Endothelial cell of umbilical vein (primary cell): ENCODE results near the gene TTLL4. TPM values are rescaled to one million over a fixed set of nuclear protein-coding genes. Genes with fewer than 3 reads are reported as not detected.
"Not testable (repeated sequence)": the region's sequence is repeated elsewhere in the genome, so short reads cannot be mapped to it uniquely, and the experiment has no call there.

ENCODE experiments used
- BruUV-seq: library from RNA; stranded (reverse); fragments of 400-500 nt; replicated peaks from 2 replicates; lab custom pipeline; 2021; lab: Mats Ljungman, UMichigan
- CTCF ChIA-PET: fragments of 300-600, 350-600 bp; sonication (Branson Sonifier 250); formaldehyde crosslinking; loops from one replicate; lab custom pipeline; 2021; ENCODE audit warnings: antibody characterized with exemption, inconsistent platforms; lab: Charles Lee
- POLR2A ChIA-PET: fragments of 300-600, 350-600 bp; sonication (Branson Sonifier 250); formaldehyde crosslinking; loops from one replicate; lab custom pipeline; 2021; ENCODE audit warnings: antibody characterized with exemption, inconsistent platforms; lab: Charles Lee
- DNase-seq: peaks from one replicate; pipeline ENCODE4 v3.0.0-alpha.2; 2011; ENCODE audit warnings: low read depth, low spot score
- FAIRE-seq: peaks from 2 replicates; lab custom pipeline; 2011; peaks lifted over from hg19 to GRCh38; lab: Jason Lieb, UNC
- H2AFZ ChIP-seq: 2 replicates; pipeline ENCODE4 v1.6.0; 2012; ENCODE audit warnings: low read depth, low read length, control low read depth, inconsistent platforms
- H3K27ac ChIP-seq: 2 replicates; pipeline ENCODE4 v1.5.1; 2011; ENCODE audit warnings: low read depth, mild to moderate bottlenecking, control low read depth, low read length, moderate library complexity; ENCODE audit not compliant: insufficient read depth
- H3K27me3 ChIP-seq, 2 experiments: 2 replicates each; pipeline versions ENCODE4 v1.6.0 to v1.6.1; 2011; ENCODE audit warnings: low read length in 2 of 2, mixed read lengths in 1 of 2; ENCODE audit not compliant: control insufficient read depth in 2 of 2, insufficient read depth in 2 of 2
- H3K36me3 ChIP-seq, 2 experiments: 2 replicates in 1 of 2; 3 replicates in 1 of 2; pipeline ENCODE4 v1.5.1; 2011; ENCODE audit warnings: low read length in 2 of 2, mild to moderate bottlenecking in 1 of 2, moderate library complexity in 1 of 2; ENCODE audit not compliant: control insufficient read depth in 2 of 2, insufficient read depth in 2 of 2; ENCODE audit errors: extremely low read depth in 1 of 2
- H3K4me1 ChIP-seq: 3 replicates; pipeline ENCODE4 v1.5.1; 2011; ENCODE audit warnings: mild to moderate bottlenecking, low read length; ENCODE audit not compliant: control insufficient read depth, insufficient read depth; ENCODE audit errors: extremely low read depth
- H3K4me2 ChIP-seq: 2 replicates; pipeline ENCODE4 v1.6.1; 2011; ENCODE audit warnings: low read length, control low read depth, mixed read lengths; ENCODE audit not compliant: insufficient read depth
- H3K4me3 ChIP-seq, 3 experiments: fragments of 200-600 bp in 1 of 3; sonication (generic), shearing (Covaris generic) in 1 of 3; replicated peaks in 1 of 3; 2 replicates each; pipeline ENCODE4 v1.5.1; 2011 to 2016; ENCODE audit warnings: control low read depth in 3 of 3, low read length in 3 of 3, mild to moderate bottlenecking in 2 of 3, inconsistent platforms in 1 of 3, low read depth in 1 of 3, moderate library complexity in 1 of 3; ENCODE audit not compliant: insufficient read depth in 1 of 3
- H3K79me2 ChIP-seq: 2 replicates; pipeline ENCODE4 v1.6.0; 2012; ENCODE audit warnings: low read length, inconsistent platforms; ENCODE audit not compliant: control insufficient read depth, insufficient read depth
- H3K9ac ChIP-seq: replicated peaks from 2 replicates; pipeline ENCODE3; 2011; ENCODE audit warnings: low read length, control low read depth; ENCODE audit not compliant: insufficient read depth; ENCODE audit errors: extremely low read depth
- H3K9me1 ChIP-seq: replicated peaks from 3 replicates; pipeline ENCODE4 v1.6.0; 2011; ENCODE audit warnings: mild to moderate bottlenecking, low read length; ENCODE audit not compliant: control insufficient read depth, insufficient read depth; ENCODE audit errors: extremely low read depth
- H3K9me3 ChIP-seq: replicated peaks from 2 replicates; pipeline ENCODE4 v1.5.1; 2012; ENCODE audit warnings: low read length, inconsistent platforms; ENCODE audit not compliant: control insufficient read depth, insufficient read depth
- H4K20me1 ChIP-seq: replicated peaks from 2 replicates; pipeline ENCODE3; 2011; ENCODE audit warnings: mild to moderate bottlenecking, low read length; ENCODE audit not compliant: control insufficient read depth, insufficient read depth; ENCODE audit errors: extremely low read depth
- CTCF ChIP-seq, 2 donors: IDR thresholded peaks; 1 replicate in 1 of 2; 2 replicates in 1 of 2; pipeline ENCODE4 v1.5.1; 2011; ENCODE audit warnings: low read length in 2 of 2, mild to moderate bottlenecking in 2 of 2, moderate library complexity in 2 of 2, control low read depth in 1 of 2, inconsistent platforms in 1 of 2, low read depth in 1 of 2; ENCODE audit not compliant: insufficient read depth in 1 of 2; ENCODE audit errors: extremely low read depth in 1 of 2
- EZH2 ChIP-seq: IDR thresholded peaks from 2 replicates; pipeline ENCODE4 v1.6.1; 2012; ENCODE audit warnings: borderline replicate concordance, low read depth, mild to moderate bottlenecking, moderate library complexity, low read length, inconsistent platforms; ENCODE audit not compliant: severe bottlenecking
- FOS ChIP-seq: IDR thresholded peaks from 2 replicates; pipeline ENCODE4 v1.6.1; 2011; ENCODE audit warnings: mild to moderate bottlenecking, low read length, moderate library complexity, borderline replicate concordance; ENCODE audit not compliant: insufficient read depth
- GATA2 ChIP-seq: IDR thresholded peaks from 2 replicates; pipeline ENCODE4 v1.7.0; 2011; ENCODE audit warnings: low read depth, mild to moderate bottlenecking, moderate library complexity, mixed read lengths, low read length; ENCODE audit not compliant: insufficient read length, insufficient read depth
- JUN ChIP-seq: IDR thresholded peaks from 2 replicates; pipeline ENCODE4 v1.6.1; 2011; ENCODE audit warnings: borderline replicate concordance, low read depth; ENCODE audit not compliant: insufficient read length, insufficient read depth
- MAX ChIP-seq: IDR thresholded peaks from 2 replicates; pipeline ENCODE4 v1.6.1; 2011; ENCODE audit not compliant: insufficient read depth, insufficient read length
- MYC ChIP-seq: IDR thresholded peaks from one replicate; pipeline ENCODE4 v1.6.1; 2011; ENCODE audit warnings: mild to moderate bottlenecking, low read depth, low read length
- POLR2A ChIP-seq: IDR thresholded peaks from 2 replicates; pipeline ENCODE4 v1.6.1; 2012; ENCODE audit warnings: low read depth, mild to moderate bottlenecking, control low read depth, low read length
- POLR2AphosphoS5 ChIP-seq: IDR thresholded peaks from 2 replicates; pipeline ENCODE4 v1.6.1; 2012; ENCODE audit warnings: low read depth, mild to moderate bottlenecking, control low read depth, low read length, moderate library complexity; ENCODE audit not compliant: insufficient read depth
- dilution Hi-C: fragments of 300-500 bp; cut with MboI; formaldehyde crosslinking; loops from one replicate; pipeline ENCODE4 v1.15.0; 2019; ENCODE audit warnings: low sequenced_read_pairs; ENCODE audit not compliant: extremely low pct_ligation_motif_present
- intact Hi-C: fragments of 100-400 bp; cut with micrococcal nuclease; formaldehyde crosslinking; loops from one replicate; pipeline ENCODE4 v1.10.0; 2022
- polyA plus RNA-seq, 4 experiments: library from polyadenylated mRNA; depleted of rRNA in 3 of 4; stranded (reverse) in 3 of 4; unstranded in 1 of 4; fragments of >200 nt; gene quantifications; 2 replicates each; pipeline versions ENCODE4 v1.2.1 to v1.2.3, GENCODE V29; 2011 to 2012; ENCODE audit warnings: missing spikeins in 1 of 4
- total RNA-seq: library from RNA; stranded (reverse); gene quantifications from 2 replicates; pipeline ENCODE4 v1.2.3, GENCODE V29; 2021

Gene TTLL4
- total and polyA plus RNA-seq, 2 donors (not counting 3 experiments of a cell fraction or from before 2014, with no cell fraction given), result 26.7 to 45.0 TPM

GRCh38 chr2:218761795-218762194, 51.2 kb downstream of the TTLL4 start:
- ChIA-PET POLR2A (no interaction called here), CTCF (interaction anchor here (1.3 to 2.0 kb wide), 2 partner anchors 74 to 86 kb away, joined by 3 to 8 read pairs; no protein-coding TSS in a partner anchor)
- dilution Hi-C loops (no loop called here), intact Hi-C loops (no loop called here)
- Histone ChIP-seq H3K4me2 (no peak overlapping the region), H3K4me1 (no peaks in the 10 kb centered on the region), H4K20me1 (no peaks in the 10 kb centered on the region), H3K27ac (no peak overlapping the region), H3K27me3 (no peaks in the 10 kb centered on the region), H2AFZ (no peak overlapping the region), H3K9me3 (no peaks in the 10 kb centered on the region), H3K4me3 (no peak overlapping the region), H3K9me1 (no peaks in the 10 kb centered on the region), H3K79me2 (no peaks in the 10 kb centered on the region), H3K36me3 (peaks cover 0 to 1% of the 10 kb centered on the region in 2 experiments), H3K9ac (no peak overlapping the region)
- DNase-seq, result no peak
- BruUV-seq, result no TSS peak
- no peak for TF ChIP-seq POLR2AphosphoS5
- no peak for TF ChIP-seq MAX
- TF ChIP-seq GATA2, result no peak
- no peak for TF ChIP-seq FOS
- no peak for TF ChIP-seq CTCF (IDR thresholded peaks at IDR 0.05; ENCODE audit: extremely low read depth in 1 of 2, insufficient read depth in 1 of 2, low read depth in 1 of 2, low read length in 2 of 2)
- TF ChIP-seq POLR2A, result no peak
- TF ChIP-seq MYC, result no peak
- no peak for TF ChIP-seq EZH2
- TF ChIP-seq JUN, result no peak
- FAIRE-seq, result no peak

- H3K27ac ChIP-seq, H3K9ac ChIP-seq, H3K27me3 ChIP-seq, H3K4me2 ChIP-seq, H3K4me1 ChIP-seq, H3K4me3 ChIP-seq, POLR2A ChIA-PET, intact Hi-C loops, H3K36me3 ChIP-seq, dilution Hi-C loops, H3K9me3 ChIP-seq, H3K9me1 ChIP-seq, H2AFZ ChIP-seq, BruUV-seq, H4K20me1 ChIP-seq, FAIRE-seq, H3K79me2 ChIP-seq, DNase-seq: not testable (repeated sequence)
- CTCF ChIA-PET, result interaction anchor here (5.8 kb wide), 1 partner anchor 75 kb away, joined by 22 read pairs; no protein-coding TSS in a partner anchor
Measured at GRCh38 chr2:218772759-218773158, 62.1 kb downstream of the TTLL4 start.
